Caco-2 (cell line): ENCODE results near the gene AK2. TPM values are rescaled to one million over a fixed set of nuclear protein-coding genes. Genes with fewer than 3 reads are reported as not detected.

Experiments used
- BruUV-seq: library from RNA; stranded (reverse); fragments of 400-500 nt; replicated peaks from 2 replicates; lab custom pipeline; 2021; lab: Mats Ljungman, UMichigan
- CTCF ChIA-PET: fragments of 300-600 bp; sonication (Branson Sonifier 250); formaldehyde crosslinking; loops from one replicate; lab custom pipeline; 2022; ENCODE audit warnings: antibody characterized with exemption; lab: Charles Lee
- POLR2A ChIA-PET: fragments of 300-600 bp; sonication (Branson Sonifier 250); formaldehyde crosslinking; loops from one replicate; lab custom pipeline; 2022; ENCODE audit warnings: antibody characterized with exemption; lab: Charles Lee
- DNase-seq, 2 experiments: peaks; one replicate each; pipeline versions ENCODE4 v3.0.0 to v3.0.0-alpha.2; 2020 to 2022
- H3K27me3 ChIP-seq: replicated peaks from 2 replicates; pipeline ENCODE4 v1.6.0; 2011; ENCODE audit warnings: low read length; ENCODE audit not compliant: control insufficient read depth, insufficient read depth
- H3K36me3 ChIP-seq: 2 replicates; pipeline ENCODE4 v1.5.1; 2011; ENCODE audit warnings: low read length; ENCODE audit not compliant: control insufficient read depth, insufficient read depth
- H3K4me1 ChIP-seq: fragments of 250-450 bp; sonication (Bioruptor Pico); 2 replicates; pipeline ENCODE4 v1.5.1; 2020; ENCODE audit warnings: mild to moderate bottlenecking
- H3K4me3 ChIP-seq: 2 replicates; pipeline ENCODE4 v1.5.1; 2011; ENCODE audit warnings: low read depth, mild to moderate bottlenecking, control low read depth, low read length
- H3K9me3 ChIP-seq: fragments of 250-450 bp; sonication (Bioruptor Pico); 2 replicates; pipeline ENCODE4 v1.5.1; 2020; ENCODE audit warnings: mild to moderate bottlenecking, moderate library complexity
- H3K27ac Mint-ChIP-seq: one replicate; pipeline ENCODE4 v1.8.0; 2022; ENCODE audit warnings: mixed read lengths; ENCODE audit not compliant: unreplicated experiment
- H3K27me3 Mint-ChIP-seq: one replicate; pipeline ENCODE4 v1.8.0; 2022; ENCODE audit warnings: mixed read lengths; ENCODE audit not compliant: insufficient read depth, unreplicated experiment
- H3K36me3 Mint-ChIP-seq: one replicate; pipeline ENCODE4 v1.8.0; 2022; ENCODE audit warnings: mild to moderate bottlenecking, mixed read lengths; ENCODE audit not compliant: insufficient read depth, unreplicated experiment
- H3K4me1 Mint-ChIP-seq: one replicate; pipeline ENCODE4 v1.8.0; 2022; ENCODE audit warnings: low read depth, mixed read lengths; ENCODE audit not compliant: unreplicated experiment
- H3K4me3 Mint-ChIP-seq: one replicate; pipeline ENCODE4 v1.8.0; 2022; ENCODE audit warnings: mild to moderate bottlenecking, moderate library complexity, mixed read lengths; ENCODE audit not compliant: unreplicated experiment
- H3K9me3 Mint-ChIP-seq: one replicate; pipeline ENCODE4 v1.8.0; 2022; ENCODE audit warnings: mixed read lengths; ENCODE audit not compliant: unreplicated experiment
- CTCF ChIP-seq, 2 experiments: fragments of 200-600 bp in 1 of 2; IDR thresholded peaks; 1 replicate in 1 of 2; 2 replicates in 1 of 2; pipeline versions ENCODE4 v1.5.1 to v1.8.0; 2011 to 2022; ENCODE audit warnings: antibody characterized with exemption in 1 of 2, control low read depth in 1 of 2, inconsistent platforms in 1 of 2, low read depth in 1 of 2, low read length in 1 of 2, mild to moderate bottlenecking in 1 of 2, moderate library complexity in 1 of 2; ENCODE audit not compliant: insufficient read depth in 1 of 2, severe bottlenecking in 1 of 2, unreplicated experiment in 1 of 2
- intact Hi-C: fragments of 100-400 bp; cut with micrococcal nuclease; formaldehyde crosslinking; loops from one replicate; pipeline ENCODE4 v1.10.0; 2022; ENCODE audit not compliant: unreplicated experiment
- total RNA-seq: library from RNA; stranded (reverse); gene quantifications from 2 replicates; pipeline ENCODE4 v1.2.3, GENCODE V29; 2022

The AK2 gene
- total RNA-seq, 1 experiment from 2014 or later: 127 TPM

DNA sequence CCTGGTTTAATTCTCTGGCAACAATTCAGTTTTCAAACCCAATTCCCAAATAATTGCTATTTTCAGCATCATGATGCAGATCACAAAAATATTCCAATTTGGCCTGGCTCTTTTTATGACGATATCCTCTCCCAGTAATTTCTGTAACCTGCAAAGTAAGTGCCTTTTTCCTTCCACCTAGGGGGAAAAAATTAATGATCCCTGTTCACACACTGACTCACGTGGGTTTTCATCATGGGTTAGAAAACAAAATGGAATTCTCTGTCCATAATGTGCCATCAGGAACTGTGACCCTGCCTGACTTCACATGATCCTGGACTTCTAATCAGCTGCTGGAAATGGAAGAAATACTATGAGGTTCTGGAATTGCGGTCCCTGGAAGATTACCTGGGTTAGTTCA lies 24.5 kb downstream of the AK2 start:
- POLR2A ChIA-PET: no interaction called here
- CTCF ChIA-PET: no interaction called here
- Mint-ChIP-seq H3K4me3 (no peak overlapping the region), H3K36me3 (peaks cover 33% of the 10 kb centered on the region), H3K9me3 (no peaks in the 10 kb centered on the region), H3K27me3 (no peaks in the 10 kb centered on the region), H3K4me1 (peaks cover 23% of the 10 kb centered on the region), H3K27ac (no peak overlapping the region)
- Histone ChIP-seq H3K36me3 (no peaks in the 10 kb centered on the region), H3K4me1 (peaks cover 33% of the 10 kb centered on the region), H3K9me3 (no peaks in the 10 kb centered on the region), H3K4me3 (no peak overlapping the region), H3K27me3 (no peaks in the 10 kb centered on the region)
- intact Hi-C loops: no loop called here
- BruUV-seq: no TSS peak
- no peak for DNase-seq
- TF ChIP-seq CTCF (IDR thresholded peaks at IDR 0.05; ENCODE audit: insufficient read depth in 1 of 2, low read depth in 1 of 2, low read length in 1 of 2, severe bottlenecking in 1 of 2, unreplicated experiment in 1 of 2): no peak

GRCh38 chr1:33010932-33011731 lies 25.6 kb downstream of the AK2 start:
- H3K9me3 Mint-ChIP-seq: no peaks in the 10 kb centered on the region
- no peak overlapping the region for H3K27ac Mint-ChIP-seq
- H3K36me3 ChIP-seq: no peaks in the 10 kb centered on the region
- no peaks in the 10 kb centered on the region for H3K27me3 Mint-ChIP-seq
- peaks cover 40% of the 10 kb centered on the region for H3K36me3 Mint-ChIP-seq
- peaks cover 43% of the 10 kb centered on the region for H3K4me1 ChIP-seq
- H3K27me3 ChIP-seq: no peaks in the 10 kb centered on the region
- CTCF ChIA-PET: no interaction called here
- BruUV-seq: no TSS peak
- intact Hi-C loops: no loop called here
- peaks cover 31% of the 10 kb centered on the region for H3K4me1 Mint-ChIP-seq
- DNase-seq: no peak
- TF ChIP-seq CTCF (IDR thresholded peaks at IDR 0.05; ENCODE audit: insufficient read depth in 1 of 2, low read depth in 1 of 2, low read length in 1 of 2, severe bottlenecking in 1 of 2, unreplicated experiment in 1 of 2): no peak
- no peaks in the 10 kb centered on the region for H3K9me3 ChIP-seq
- H3K4me3 ChIP-seq: no peak overlapping the region
- H3K4me3 Mint-ChIP-seq: no peak overlapping the region
- POLR2A ChIA-PET: no interaction called here

GRCh38 chr1:33009561-33009960 lies 27.1 kb downstream of the AK2 start:
- POLR2A ChIA-PET: no interaction called here
- Mint-ChIP-seq H3K27me3 (no peaks in the 10 kb centered on the region), H3K4me3 (no peak overlapping the region), H3K27ac (peak overlapping the region; percentile 70), H3K9me3 (no peaks in the 10 kb centered on the region), H3K36me3 (peaks cover 49% of the 10 kb centered on the region), H3K4me1 (peaks cover 40% of the 10 kb centered on the region)
- peaks cover 56% of the 10 kb centered on the region for H3K4me1 ChIP-seq
- CTCF ChIA-PET: interaction anchor here (0.9 kb wide), 1 partner anchor 77 kb away, joined by 3 read pairs; no protein-coding TSS in a partner anchor
- no peaks in the 10 kb centered on the region for H3K36me3 ChIP-seq
- no peak overlapping the region for H3K4me3 ChIP-seq
- intact Hi-C loops: loop anchor here (5.0 kb wide), 1 partner anchor 62 kb away; no protein-coding TSS in a partner anchor
- H3K9me3 ChIP-seq: no peaks in the 10 kb centered on the region
- TF ChIP-seq CTCF (IDR thresholded peaks at IDR 0.05; ENCODE audit: insufficient read depth in 1 of 2, low read depth in 1 of 2, low read length in 1 of 2, severe bottlenecking in 1 of 2, unreplicated experiment in 1 of 2): no peak
- no peak for DNase-seq
- no TSS peak for BruUV-seq
- no peaks in the 10 kb centered on the region for H3K27me3 ChIP-seq
